UCSD-AML1 (cell line): ENCODE measurements around the gene TASL.

Experiments
- DNase-seq: peaks from one replicate; lab custom pipeline; 2025; ENCODE audit not compliant: unreplicated experiment; lab: John Stamatoyannopoulos, UW

TASL gene, protein sequence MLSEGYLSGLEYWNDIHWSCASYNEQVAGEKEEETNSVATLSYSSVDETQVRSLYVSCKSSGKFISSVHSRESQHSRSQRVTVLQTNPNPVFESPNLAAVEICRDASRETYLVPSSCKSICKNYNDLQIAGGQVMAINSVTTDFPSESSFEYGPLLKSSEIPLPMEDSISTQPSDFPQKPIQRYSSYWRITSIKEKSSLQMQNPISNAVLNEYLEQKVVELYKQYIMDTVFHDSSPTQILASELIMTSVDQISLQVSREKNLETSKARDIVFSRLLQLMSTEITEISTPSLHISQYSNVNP

DNA sequence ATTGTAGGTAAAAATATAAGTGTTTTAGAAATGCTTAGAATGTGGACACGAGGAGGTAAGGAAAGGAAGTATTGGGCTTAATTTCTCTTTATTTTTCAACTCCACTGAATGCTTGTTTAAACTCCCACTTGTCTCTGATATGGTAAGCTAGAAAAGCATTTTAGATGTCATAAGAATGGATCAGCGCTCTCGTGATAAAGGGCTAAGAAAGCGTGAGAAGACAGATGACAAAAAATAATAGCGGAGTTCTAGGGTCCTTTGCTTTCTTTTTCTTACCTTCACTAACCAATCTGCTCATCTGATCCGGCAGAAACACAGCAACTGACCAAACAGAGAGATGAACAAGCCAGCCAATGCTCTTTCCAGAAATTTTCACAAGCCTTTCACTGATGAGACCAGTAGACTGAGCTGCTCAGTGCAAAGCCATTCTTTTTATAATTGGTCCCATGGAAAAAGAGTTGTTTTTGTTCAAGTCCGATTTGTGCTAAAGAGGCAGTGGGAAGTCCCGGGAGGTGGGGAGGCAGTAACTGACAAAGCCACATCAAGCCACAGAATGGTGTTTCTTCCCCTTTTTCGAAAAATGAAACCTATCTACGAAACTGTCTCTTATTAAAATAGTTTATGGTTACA, at the start of gene TASL:
TASL (minus strand) TSS at position 405 of the 630 bp plus-strand sequence. CDS start 17,411 bp downstream, outside the sequence.
- DNase-seq: peak; percentile 30

DNA sequence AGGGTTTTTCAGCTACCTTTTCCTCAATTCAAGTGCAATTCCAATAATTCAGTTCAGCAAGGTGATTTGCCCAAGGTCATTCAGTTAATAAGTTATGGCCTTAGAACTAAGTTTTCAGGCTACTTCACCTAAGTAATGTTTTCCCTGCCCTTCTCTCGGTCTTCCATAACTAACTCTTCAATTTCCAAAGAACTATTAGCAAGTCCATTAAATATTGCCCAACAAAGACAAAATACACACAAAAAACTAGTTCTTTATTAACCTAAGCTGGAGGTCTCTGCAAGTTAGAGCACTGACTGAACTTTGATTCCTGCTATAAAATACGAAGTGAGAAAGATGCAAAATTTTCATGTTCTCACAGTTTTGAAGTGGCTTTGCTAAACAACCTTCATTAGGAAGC, 48.8 kb upstream of the TASL start:
- no peak for DNase-seq

DNA sequence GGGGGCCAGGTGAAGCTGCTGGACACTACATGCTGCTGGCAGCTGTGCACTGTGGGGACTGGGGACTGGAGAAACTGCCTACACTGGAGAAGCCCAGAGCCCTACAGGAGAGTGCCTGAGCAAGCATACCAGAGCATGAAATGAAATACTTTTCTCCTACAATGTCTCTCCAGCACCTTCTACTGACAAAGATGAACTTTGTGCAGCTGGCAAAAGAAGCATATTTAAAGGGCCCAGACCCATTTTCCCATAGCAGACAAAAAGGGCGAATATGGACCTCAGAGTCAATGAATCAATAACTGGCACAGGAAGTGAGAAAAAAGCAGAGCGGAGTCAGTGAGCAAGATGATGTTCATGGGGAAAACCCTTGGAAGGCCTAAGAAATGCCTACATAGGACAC, 44.8 kb upstream of the TASL start:
- no peak for DNase-seq

DNA sequence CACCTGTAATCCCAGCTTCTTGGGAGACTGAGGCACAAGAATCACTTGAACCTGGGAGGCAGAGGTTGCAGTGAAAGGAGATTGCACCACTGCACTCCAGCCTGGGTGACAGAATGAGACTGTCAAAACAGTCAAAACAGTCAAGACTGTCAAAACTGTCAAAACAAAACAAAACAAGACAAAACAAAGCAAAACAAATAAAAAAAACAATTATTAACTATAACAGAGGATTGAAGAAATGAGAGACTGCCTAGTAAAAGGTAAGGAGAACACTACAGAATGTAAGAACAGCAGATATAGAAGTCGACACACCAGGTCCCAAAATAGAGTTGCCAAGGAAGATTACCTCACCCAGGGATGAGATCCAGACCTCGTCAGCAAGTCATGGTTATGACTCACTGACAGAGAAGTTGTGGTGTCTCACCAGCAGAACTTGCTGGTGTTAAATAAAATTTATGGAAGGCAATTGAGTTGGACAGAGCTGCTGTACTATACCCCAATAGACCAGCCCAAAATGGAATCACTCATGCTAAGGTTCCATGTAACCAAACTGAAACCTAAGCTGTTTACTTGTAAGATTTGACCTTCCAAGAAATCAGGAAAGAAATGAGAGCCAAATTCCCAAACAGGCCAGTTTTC, 43.5 kb upstream of the TASL start:
- no peak for DNase-seq

DNA sequence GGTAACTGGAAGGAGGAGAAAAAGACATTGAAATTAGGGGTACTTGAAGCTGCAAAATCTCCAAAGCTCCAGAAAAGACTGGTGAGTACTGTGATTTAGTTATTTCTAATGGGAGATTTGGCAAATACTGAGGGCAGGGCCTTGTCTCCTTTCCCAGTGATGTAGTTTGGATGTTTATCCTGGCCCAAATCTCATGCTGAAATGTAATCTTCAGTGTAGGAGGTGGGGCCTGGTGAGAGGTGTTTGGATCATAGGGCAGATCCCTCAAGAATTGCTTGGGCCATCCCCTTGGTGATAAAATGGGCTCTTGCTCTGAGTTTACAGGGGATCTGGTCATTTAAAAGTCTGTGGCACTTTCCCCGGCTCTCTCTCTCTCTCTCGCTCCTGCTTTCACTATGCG, 42.6 kb upstream of the TASL start:
- DNase-seq: no peak

DNA sequence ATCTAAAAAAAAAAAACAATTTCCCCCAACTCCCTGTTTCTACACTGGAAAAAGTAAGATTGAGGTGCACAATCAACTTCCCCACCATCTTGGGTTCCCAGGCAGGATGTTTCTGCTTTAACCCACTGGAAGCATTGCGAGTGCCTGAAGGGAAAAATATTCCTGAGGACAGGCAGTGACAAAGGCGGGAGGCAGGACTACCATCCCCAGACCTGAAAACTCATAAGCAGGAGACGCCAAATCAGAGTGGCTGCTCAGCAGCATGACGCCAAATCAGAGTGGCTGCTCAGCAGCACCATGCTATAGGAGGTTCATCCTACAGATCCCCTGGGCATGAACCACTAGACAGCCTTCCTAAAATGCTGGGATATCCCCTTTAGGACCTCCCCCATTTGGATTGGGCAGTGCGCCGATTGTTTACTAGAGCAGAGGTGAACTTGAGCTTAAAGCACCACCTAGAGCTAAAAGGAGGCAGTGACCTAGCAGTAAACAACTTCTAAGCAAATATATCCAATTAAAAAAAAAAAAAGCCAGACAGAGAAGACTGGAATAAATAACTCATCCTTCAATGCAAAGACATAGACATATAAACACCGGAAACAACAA, 40.7 kb upstream of the TASL start:
- DNase-seq: no peak

DNA sequence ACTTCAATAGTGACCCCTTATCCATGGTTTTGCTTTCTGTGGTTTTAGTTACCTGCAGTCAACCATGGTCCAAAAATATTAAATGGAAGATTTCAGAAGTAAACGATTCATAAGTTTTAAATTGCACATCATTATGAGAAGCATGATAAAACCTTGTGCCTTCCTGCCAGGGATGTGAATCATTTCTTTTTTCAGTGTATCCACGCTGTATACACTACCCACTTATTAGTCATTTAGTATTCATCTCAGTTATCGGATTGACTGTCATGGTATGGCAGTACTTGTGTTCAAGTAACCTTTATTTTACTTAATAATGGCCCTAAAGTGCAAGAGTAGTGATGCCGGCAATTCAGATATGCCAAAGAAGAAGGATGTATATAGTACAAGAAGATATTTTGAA, 37.7 kb upstream of the TASL start:
- DNase-seq: no peak

DNA sequence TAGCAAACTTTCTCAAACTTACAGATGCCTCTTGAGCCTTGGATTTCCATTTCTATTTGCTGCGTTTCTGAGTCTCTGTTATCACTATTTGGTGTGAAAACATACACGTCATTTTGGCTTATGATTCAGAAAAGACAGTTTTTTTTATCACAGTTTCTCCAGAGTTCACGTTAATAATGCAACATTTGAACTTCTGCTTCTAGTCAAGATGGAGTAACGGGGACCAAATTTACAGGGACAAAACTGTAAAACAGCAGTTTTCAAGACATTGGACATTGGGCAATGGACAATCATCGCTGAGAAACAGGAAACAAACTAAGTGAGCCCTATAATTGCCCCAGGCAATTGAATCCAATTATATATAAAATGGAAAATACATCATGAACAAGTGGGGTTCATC, 36.2 kb upstream of the TASL start:
- no peak for DNase-seq

DNA sequence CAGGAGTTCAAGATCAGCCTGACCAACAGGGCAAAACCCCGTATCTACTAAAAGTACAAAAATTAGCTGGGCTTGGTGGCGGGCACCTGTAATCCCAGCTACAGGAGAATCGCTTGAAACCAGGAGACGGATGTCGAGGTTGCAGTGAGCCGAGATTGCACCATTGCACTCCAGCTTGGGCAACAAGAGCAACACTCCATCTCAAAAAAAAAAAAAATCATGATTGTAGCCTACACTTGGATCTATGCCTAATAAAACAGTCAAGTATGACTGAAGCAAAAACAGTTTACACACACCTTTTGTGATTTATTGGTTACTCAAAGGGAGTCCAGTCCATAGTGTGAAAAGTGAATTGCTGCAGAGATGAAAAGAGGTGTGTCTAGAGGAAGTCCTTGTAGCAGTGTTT, 34.7 kb upstream of the TASL start:
- DNase-seq: no peak

DNA sequence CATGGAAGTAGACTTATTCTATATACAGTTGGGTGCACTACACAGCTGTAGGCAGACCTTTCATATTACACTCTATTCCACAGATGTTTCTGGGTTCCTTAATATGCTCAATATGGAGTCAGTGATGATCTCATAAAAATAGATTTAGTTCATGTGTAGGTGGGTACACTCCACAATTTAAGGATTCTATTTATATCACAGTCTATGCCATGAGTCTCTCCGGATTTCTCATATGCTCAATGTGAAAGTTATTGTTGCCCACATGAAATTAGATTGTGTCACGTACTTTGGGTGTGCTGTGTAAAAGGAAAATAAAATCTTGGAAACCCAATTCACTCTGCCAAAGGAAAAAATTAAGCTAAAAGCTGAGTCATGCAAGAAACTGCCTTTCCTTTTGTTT, 32.5 kb upstream of the TASL start:
- DNase-seq: no peak

DNA sequence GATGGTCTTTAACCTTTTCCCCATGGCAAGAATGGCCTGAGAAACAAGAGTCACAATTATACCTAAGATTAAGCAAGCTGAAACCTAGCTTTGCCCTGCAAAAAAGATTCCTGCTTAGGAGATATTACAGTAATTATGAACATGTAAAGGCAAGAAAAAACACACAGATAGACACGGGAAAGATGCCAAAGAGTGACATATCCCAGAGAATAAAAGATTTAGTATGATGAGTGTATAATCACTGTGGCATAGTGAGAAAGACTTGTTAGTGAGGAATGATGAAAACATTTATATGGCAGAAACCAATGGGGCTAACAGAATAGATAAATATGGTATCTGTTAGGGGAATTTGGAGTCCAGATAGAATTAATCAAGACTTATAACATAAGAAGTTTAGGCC, 29.6 kb upstream of the TASL start:
- DNase-seq: no peak

DNA sequence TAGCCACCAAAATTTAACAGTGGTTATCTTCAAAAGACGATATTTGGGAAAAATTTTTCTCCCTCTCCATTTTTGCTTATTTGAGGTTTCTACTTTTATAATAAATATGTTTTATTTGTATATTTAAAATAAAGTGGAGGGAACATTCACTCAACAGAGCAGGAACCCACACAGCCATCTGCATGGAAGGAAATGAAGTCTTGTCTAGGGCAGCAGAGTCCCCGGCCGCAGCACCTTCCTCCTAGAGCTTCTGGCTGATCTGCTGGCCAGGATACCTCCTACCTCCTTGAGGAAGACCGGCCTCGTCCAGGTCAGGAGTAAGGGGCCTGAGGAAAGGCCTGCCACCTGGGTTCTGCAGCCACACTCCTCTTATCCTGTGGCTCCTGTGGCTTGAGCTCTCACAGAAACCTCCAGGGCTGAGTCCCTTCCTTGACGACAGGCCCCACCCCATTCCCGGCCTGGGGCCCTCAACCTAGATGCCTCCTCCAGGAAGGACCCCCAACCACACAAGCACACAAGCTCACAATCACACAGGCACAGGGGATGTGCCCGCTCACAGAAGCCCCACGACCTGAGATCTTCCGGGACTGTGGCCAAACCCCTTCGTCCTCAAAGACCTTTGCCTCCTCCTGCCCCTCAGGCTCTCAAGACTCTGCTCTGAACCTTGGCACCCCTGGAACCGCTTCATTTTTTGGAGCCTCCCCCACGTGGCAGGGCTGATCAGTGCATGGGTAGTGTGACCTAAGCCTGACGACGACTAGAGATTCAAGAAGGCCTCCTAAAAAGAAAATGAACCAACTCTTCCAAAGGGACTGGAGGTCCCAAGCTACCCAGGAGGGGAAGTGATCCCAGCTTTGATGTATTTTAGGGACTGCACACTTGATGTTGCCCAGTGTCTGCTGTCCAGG, 23.0 kb upstream of the TASL start:
- DNase-seq: peak; percentile 9

DNA sequence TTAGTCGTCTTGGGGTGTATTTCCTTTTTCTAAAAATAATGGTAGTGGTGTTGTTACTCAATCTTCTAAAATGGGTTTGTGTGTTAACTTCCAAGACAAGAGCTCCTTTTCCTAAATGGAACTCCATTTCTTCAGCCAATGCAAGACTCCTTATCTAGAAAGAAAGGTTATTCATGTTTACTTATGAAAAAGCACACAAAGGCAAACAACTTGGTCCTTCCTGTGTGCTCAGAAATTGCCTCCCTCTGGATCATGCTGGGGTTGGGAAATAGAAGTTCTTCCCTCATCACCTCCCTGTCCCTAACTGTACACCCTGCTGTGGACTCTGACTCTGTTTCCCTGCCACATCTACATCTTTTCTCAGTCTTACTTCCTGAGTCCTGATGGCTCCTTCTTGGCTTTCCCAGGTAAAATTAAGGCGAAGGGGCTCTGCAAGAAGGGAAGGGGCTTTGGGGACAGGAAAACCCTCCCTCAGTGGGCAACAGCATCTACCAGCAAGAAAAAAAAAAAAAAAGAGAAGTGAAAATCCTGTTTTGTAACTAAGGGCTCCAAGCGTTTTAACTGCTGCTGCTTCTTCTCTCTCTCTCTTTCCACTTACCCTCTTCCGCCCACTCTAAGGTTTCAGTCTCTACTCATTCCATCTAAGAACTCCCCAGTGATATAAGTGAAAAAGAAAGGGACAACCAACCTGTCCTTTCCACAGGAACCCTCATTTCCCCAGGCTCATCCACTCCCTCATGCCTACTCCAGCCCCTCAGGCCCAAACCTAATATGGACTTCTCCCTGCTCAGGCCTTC, 19.8 kb upstream of the TASL start:
- DNase-seq: peak; percentile 11

DNA sequence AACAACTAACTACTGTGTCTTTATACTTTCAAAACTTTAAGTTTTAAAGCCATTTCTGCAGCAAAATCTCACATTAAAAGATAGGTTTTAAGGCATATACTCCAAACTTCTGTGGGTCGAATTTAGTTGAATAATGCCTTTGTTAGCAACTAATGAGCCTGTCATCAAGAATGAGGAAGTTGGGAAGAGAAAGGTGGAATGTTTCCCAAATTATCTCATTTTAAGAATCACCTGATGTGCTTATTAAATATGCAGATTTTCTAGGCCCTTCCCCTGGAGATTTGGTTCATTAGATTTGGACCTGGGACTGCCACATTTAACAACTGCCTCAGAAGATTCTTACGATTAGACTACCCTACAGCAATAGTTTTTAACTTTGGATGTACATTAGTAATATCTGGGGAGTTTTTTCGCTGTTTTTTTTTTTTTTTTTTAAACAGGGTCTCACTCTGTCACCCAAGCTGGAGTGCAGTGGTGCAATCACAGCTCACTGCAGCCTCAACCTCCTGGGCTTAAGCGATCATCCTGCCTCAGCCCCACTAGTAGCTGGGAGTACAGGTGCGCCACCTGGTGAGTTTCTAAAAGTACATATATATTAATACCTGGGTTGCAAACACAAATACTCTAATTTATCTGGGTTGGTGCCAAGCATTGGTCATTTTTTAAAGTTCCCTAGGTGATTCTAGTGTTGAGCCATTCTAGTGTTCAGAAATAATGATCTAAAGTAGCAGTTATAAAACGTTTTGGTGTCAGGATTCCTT, 16.1 kb upstream of the TASL start:
- DNase-seq: no peak

DNA sequence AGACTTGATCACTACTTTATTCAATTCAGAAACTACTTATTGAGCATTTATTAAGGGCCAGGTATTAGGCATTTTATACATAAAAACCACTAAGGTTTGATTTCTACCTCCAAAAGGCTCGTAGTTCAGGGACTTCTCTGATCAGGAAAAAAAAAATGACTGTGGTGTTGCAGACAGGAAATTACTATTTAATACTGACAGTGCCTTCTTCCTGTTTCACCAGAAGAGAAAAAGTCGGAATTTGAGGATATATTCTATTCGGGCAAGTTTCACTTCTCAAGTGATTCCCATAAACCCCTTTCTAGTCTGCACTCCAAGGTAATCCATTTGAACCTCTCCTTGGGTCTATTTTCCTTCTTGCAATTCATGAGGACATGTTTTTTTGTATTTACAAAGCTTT, 15.3 kb upstream of the TASL start:
- no peak for DNase-seq

DNA sequence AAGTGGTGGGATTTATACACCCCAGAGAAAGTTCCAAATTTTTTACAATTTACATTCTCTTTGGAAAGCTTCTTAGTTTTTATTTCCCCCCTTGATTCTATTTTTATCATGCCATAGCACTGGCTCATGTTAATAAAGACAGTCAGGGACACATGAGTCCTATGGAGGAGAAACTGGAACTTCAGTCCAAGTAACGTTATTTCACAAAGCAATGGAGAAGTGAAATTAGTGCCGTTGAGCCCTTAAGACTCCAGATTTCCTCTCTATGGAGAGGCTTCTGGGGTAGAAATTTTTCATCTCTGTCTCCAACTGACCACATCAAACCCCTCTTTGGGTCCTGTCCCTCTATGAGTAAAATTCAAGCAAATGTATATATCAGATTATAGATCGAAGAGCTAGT, 12.8 kb upstream of the TASL start:
- DNase-seq: no peak

DNA sequence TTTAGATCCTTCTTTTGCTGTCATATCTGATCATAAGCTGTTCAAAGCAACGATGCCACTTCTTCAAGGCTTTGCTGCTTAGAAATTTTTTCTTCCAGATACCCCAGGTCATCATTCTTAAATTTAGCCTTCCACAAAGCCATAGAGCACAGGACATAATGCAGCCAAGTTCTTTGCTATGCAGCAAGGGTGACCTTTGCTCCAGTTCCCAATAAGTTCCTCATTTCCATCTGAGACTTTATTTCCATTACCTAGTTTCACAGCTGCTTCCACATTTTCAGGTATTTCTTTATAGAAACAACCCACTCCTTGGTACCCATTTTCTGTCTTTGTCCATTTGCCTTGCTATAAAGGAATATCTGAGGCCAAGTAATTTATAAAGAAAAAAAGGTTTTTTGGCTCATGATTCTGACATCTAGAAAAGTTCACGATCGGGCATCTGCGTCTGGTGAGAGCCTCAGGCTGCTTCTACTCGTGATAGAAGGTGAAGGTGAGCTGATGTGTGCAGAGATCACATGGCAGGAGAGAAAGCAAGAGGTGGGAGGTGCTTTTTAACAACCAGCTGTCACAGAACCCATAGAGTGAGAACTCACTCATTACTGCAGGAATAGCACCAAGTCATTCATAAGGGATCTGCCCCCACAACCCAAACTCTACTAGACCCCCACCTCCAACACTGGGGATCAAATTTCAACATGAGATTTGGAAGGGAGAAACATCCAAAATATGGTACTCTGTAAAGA, 11.8 kb upstream of the TASL start:
- DNase-seq: no peak

DNA sequence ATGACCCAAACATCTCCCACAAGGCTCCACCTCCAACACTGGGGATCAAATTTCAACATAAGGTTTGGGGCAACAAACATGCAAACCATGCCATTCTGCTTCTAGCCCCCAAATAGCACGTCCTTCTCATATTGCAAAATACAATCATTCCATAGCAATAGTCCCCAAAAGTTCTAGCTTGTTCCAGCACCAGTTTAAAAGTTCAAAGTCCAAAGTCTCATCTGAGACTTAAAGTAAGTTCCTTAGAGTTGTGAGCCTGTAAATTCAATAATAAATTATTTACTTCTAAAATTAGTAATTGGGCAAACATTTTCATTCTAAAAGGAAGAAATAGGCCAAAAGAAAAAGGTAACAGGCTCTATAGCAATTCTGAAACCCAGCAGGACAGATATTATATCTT, 8.9 kb upstream of the TASL start:
- no peak for DNase-seq

DNA sequence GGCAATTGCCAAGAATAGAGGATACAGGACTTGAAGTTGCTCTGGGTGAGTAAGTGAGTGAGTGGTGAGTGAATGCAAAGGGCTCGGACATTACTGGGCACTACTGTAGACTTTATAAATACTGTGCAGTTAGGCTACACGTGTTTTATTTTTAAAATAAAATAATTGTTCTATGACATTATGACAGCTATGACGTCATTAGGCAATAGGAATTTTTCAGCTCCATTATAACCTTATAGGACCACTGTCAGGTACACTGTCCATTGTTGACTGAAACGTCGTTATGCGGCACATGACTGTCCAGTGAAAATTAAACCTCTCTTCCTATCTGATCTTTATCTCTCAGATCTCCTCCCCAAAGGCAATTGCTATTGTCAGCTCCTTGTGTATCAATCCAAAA, 5.1 kb upstream of the TASL start:
- DNase-seq: no peak
